Colonic mucosa (tissue), 4 donors: ENCODE data around the gene NUP153. TPM values are rescaled to one million over a fixed set of nuclear protein-coding genes. Genes with fewer than 3 reads are reported as not detected.
"Not testable (repeated sequence)": the region's sequence is repeated elsewhere in the genome, so short reads cannot be mapped to it uniquely, and the experiment has no call there.

ENCODE experiments used
- DNase-seq: peaks from one replicate; pipeline ENCODE4 v3.0.0-alpha.2; 2020
- H3K27ac ChIP-seq: fragments of 200-600 bp; one replicate; pipeline ENCODE4 v1.8.0; 2021
- H3K27me3 ChIP-seq: fragments of 200-600 bp; one replicate; pipeline ENCODE4 v1.8.0; 2021
- H3K36me3 ChIP-seq: fragments of 200-600 bp; one replicate; pipeline ENCODE4 v1.8.0; 2021
- H3K4me1 ChIP-seq: fragments of 200-600 bp; one replicate; pipeline ENCODE4 v1.8.0; 2021; ENCODE audit warnings: mild to moderate bottlenecking
- H3K4me3 ChIP-seq: fragments of 200-600 bp; one replicate; pipeline ENCODE4 v1.8.0; 2021
- H3K9ac ChIP-seq, 2 donors: one replicate each; pipeline ENCODE4 v1.7.0; 2013; ENCODE audit warnings: control low read depth in 2 of 2, low read depth in 2 of 2, low read length in 2 of 2
- H3K9me3 ChIP-seq: fragments of 200-600 bp; one replicate; pipeline ENCODE4 v1.8.0; 2021
- intact Hi-C: fragments of 100-400 bp; cut with DNase I; formaldehyde crosslinking; loops from one replicate; pipeline ENCODE4 v1.14.1; 2022
- total RNA-seq, 2 donors: library from RNA; stranded (reverse); fragmentation: NEBNext Ultra II Directional in 1 of 2; extraction: Animal tissue kit (Norgen Biotek cat#: 25700) in 1 of 2; gene quantifications; one replicate each; pipeline ENCODE4 v1.2.1, GENCODE V29; 2021
- TF ChIP-seq, protein P1 (sequence below): fragments of 200-600 bp; IDR thresholded peaks from one replicate; pipeline ENCODE4 v1.8.0; 2022; ENCODE audit warnings: antibody characterized with exemption, mild to moderate bottlenecking
- donor health status: healthy.
- donor health status: DM: no; HTN: no; CAD: no.
- donor health status: DM: no; HTN: no; CAD: no.

NUP153 gene
- total RNA-seq, 2 donors from 2014 or later, result 29.8 to 31.7 TPM

DNA sequence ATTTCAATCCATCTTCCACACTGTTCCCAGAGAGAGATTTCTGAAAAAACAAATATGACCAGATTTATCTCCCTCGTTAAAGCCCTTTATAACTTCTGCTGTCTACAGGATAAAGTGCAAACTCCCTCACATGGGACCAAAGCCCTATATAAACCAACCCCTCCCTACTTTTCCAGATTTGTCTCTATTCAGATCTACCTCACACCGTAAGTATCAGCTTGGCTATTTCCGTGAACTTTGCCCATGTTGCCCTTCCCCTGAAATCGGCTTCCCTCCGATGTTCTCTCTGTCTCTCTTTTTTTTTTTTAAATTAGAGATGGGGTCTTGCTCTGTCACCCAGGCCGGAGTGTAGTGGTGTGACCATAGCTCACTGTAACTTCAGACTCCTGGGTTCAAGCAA is 118.7 kb downstream of the NUP153 start:
- Histone ChIP-seq H3K9me3 (no peaks in the 10 kb centered on the region), H3K27ac (peak overlapping the region; percentile 61), H3K27me3 (no peaks in the 10 kb centered on the region), H3K36me3 (no peaks in the 10 kb centered on the region), H3K4me3 (no peak overlapping the region), H3K9ac (no peak overlapping the region), H3K4me1 (peaks cover 4% of the 10 kb centered on the region)
- DNase-seq, result peak; percentile 59
- TF ChIP-seq, protein P1, sequence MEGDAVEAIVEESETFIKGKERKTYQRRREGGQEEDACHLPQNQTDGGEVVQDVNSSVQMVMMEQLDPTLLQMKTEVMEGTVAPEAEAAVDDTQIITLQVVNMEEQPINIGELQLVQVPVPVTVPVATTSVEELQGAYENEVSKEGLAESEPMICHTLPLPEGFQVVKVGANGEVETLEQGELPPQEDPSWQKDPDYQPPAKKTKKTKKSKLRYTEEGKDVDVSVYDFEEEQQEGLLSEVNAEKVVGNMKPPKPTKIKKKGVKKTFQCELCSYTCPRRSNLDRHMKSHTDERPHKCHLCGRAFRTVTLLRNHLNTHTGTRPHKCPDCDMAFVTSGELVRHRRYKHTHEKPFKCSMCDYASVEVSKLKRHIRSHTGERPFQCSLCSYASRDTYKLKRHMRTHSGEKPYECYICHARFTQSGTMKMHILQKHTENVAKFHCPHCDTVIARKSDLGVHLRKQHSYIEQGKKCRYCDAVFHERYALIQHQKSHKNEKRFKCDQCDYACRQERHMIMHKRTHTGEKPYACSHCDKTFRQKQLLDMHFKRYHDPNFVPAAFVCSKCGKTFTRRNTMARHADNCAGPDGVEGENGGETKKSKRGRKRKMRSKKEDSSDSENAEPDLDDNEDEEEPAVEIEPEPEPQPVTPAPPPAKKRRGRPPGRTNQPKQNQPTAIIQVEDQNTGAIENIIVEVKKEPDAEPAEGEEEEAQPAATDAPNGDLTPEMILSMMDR, result no peak
- intact Hi-C loops, result loop anchor here (10.0 kb wide), 2 partner anchors 123 to 217 kb away; no protein-coding TSS in a partner anchor

DNA sequence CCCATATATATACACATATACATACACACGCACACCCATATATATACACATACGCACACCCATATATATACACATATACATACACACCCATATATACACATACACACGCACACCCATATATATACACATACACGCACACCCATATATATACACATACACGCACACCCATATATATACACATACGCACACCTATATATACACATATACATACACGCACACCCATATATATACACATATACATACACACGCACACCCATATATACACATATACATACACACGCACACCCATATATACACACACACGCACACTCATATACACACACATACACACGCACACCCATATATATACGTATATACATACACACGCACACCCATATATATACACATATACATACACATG is 120.1 kb downstream of the NUP153 start:
- intact Hi-C loops, result loop anchor here (10.0 kb wide), 2 partner anchors 122 to 218 kb away; no protein-coding TSS in a partner anchor
- not testable (repeated sequence) for H3K27me3 ChIP-seq

DNA sequence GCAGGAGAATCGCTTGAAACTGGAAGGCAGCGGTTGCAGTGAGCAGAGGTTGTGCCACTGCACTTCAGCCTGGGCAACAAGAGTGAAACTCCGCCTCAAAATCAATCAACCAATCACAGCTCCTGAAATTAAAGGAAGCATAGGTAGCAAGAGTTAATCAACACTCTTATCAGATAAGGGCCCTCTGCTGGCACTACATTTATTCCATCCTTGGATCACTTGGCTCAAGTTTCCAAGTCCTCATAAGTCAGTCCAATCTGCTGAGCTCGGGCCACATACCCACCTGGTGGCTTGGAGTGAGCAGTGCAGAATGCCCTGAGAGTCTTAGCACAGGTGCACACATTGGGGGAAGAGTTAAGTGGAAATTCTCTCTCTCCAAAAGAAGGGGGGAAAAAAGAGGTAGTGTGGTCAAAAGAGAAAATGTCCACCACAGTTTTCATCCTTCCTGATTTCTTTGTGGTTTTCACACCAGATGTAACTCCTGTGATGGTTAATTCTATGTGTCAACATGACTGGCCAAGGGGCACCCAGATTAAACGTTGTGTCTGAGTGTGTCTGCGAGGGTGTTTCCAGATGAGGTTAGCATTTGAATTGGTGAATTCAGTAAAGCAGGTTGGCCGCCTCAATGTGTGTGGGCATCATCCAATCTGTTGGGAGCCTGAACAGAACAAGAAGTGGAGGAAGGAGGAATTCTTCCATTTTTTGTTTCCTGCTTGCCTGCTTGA is 120.8 kb downstream of the NUP153 start:
- Histone ChIP-seq H3K27me3 (no peaks in the 10 kb centered on the region), H3K27ac (peak overlapping the region; percentile 51), H3K4me3 (no peak overlapping the region), H3K4me1 (peaks cover 4% of the 10 kb centered on the region), H3K9me3 (no peaks in the 10 kb centered on the region), H3K36me3 (no peaks in the 10 kb centered on the region), H3K9ac (no peak overlapping the region)
- TF ChIP-seq, protein P1, result peak; percentile 22
- intact Hi-C loops, result loop anchor here (10.0 kb wide), 2 partner anchors 121 to 219 kb away; no protein-coding TSS in a partner anchor
- DNase-seq, result peak; percentile 61

More for the DNA sequence above, 120.1 kb downstream of the NUP153 start:
- H3K36me3 ChIP-seq, H3K4me1 ChIP-seq, H3K9me3 ChIP-seq, H3K4me3 ChIP-seq, H3K27ac ChIP-seq, DNase-seq, H3K9ac ChIP-seq: not testable (repeated sequence)

DNA sequence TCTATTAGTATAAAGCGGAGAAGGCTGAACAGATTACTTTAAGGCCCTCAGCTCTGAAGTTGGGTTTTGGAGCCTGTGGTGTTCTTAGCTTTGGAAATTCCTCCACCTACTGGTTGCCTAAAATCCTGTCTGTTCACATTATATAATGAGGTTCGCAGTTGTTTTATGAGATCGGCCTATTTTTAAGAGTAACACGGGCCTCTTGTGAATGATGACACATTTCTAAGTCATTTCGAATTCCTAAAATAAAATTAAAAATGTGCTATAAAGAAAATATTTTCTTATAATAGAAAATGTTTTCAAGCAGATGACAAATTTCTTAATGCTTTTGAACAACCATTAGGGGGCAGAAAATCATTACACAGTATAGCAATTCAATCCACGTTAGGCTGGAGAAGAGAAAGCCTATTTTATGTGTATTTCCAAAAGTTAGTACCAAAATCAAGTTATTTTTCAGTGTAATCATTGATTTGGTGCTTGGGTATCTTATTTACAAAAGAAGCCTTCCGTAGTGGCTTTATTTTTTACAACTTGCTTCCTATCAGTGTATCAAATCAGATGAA is 122.4 kb downstream of the NUP153 start:
- Histone ChIP-seq H3K9me3 (no peaks in the 10 kb centered on the region), H3K27me3 (no peaks in the 10 kb centered on the region), H3K9ac (peak overlapping the region in 1 of 2 donors; percentile 2), H3K27ac (no peak overlapping the region), H3K4me1 (peaks cover 4% of the 10 kb centered on the region), H3K4me3 (no peak overlapping the region), H3K36me3 (no peaks in the 10 kb centered on the region)
- intact Hi-C loops, result loop anchor here (5.0 to 10.0 kb wide), 3 partner anchors 120 to 302 kb away; partner anchors contain the start of gene RBM24
- TF ChIP-seq, protein P1, result peak; percentile 72
- no peak for DNase-seq

DNA sequence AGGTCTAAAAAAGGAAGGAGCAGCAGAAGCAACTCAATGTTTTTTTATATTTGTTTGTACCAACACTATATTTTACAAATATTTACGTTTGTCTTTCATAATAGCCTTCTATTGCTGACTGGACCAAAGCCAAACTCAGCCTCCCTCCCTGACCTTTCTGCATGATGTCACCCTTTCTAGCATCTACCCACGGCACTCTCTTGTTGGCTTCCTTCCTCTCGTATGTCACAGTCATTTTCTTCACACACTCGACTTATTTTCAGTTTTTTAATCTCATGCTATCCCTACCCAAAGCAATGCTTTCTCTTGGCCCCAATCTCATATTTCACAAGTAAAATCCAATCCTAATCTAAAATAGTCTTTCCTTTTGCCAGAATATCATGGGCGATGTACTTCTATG is 122.9 kb downstream of the NUP153 start:
- Histone ChIP-seq H3K9ac (no peak overlapping the region), H3K9me3 (no peaks in the 10 kb centered on the region), H3K27me3 (no peaks in the 10 kb centered on the region), H3K36me3 (no peaks in the 10 kb centered on the region), H3K4me1 (peaks cover 4% of the 10 kb centered on the region), H3K4me3 (no peak overlapping the region), H3K27ac (no peak overlapping the region)
- intact Hi-C loops, result loop anchor here (2.0 to 10.0 kb wide), 4 partner anchors 119 to 427 kb away; partner anchors contain the start of gene RBM24
- TF ChIP-seq, protein P1, result no peak
- no peak for DNase-seq

DNA sequence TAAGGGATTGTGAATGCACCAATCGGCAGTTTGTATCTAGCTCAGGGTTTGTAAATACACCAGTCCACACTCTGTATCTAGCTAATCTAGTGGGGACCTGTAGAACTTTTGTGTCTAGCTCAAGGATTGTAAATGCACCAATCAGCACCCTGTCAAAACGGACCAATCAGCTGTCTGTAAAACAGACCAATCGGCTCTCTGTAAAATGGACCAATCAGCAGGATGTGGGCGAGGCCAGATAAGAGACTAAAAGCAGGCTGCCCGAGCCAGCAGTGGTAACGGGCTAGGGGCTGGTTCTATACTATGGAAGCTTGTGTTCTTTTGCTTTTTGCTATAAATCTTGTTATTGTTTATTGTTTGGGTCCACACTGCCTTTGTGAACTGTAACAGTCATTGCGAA is 125.4 kb downstream of the NUP153 start:
- not testable (repeated sequence) for H3K4me3 ChIP-seq, H3K9ac ChIP-seq, H3K36me3 ChIP-seq, H3K9me3 ChIP-seq, H3K27me3 ChIP-seq, DNase-seq, H3K27ac ChIP-seq, H3K4me1 ChIP-seq
- intact Hi-C loops, result loop anchor here (5.0 to 10.0 kb wide), 3 partner anchors 116 to 299 kb away; partner anchors contain the start of gene RBM24
